A673 (cell line): ENCODE results near the gene PLEKHS1.
"Not testable (repeated sequence)": the region's sequence is repeated elsewhere in the genome, so short reads cannot be mapped to it uniquely, and the experiment has no call there.

Source experiments
- EZH2 ChIP-seq: fragments of 200-600 bp; sonication (generic); IDR thresholded peaks from 2 replicates; pipeline ENCODE4 v1.6.1; 2017; ENCODE audit warnings: borderline replicate concordance, low read depth, mild to moderate bottlenecking, mixed read lengths, antibody characterized with exemption, low read length; ENCODE audit not compliant: poor library complexity, severe bottlenecking
- TF ChIP-seq, protein P1 (sequence below): fragments of 300-800, 200-600 bp; sonication (generic); conservative IDR thresholded peaks from 2 replicates; pipeline ENCODE4 v1.5.1; 2017; ENCODE audit warnings: low read depth, mild to moderate bottlenecking, antibody characterized with exemption, low read length, moderate library complexity, mixed read lengths

DNA sequence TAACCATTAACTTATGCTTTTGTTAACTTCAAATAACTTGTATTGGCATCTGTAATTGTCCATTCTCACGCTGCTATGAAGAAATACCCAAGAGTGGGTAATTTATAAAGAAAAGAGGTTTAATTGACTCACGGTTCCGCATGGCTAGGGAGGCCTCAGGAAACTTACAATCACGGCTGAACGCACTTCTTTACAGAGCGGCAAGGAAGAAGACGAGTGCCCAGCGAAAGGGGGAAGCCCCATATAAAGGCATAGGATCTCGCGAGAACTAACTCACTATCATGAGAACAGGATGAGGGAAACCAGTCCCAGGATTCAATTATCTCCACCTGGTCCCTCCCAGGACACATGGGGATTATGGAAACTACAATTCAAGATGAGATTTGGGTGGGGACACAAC, 77.1 kb downstream of the PLEKHS1 start:
- TF ChIP-seq, protein P1, sequence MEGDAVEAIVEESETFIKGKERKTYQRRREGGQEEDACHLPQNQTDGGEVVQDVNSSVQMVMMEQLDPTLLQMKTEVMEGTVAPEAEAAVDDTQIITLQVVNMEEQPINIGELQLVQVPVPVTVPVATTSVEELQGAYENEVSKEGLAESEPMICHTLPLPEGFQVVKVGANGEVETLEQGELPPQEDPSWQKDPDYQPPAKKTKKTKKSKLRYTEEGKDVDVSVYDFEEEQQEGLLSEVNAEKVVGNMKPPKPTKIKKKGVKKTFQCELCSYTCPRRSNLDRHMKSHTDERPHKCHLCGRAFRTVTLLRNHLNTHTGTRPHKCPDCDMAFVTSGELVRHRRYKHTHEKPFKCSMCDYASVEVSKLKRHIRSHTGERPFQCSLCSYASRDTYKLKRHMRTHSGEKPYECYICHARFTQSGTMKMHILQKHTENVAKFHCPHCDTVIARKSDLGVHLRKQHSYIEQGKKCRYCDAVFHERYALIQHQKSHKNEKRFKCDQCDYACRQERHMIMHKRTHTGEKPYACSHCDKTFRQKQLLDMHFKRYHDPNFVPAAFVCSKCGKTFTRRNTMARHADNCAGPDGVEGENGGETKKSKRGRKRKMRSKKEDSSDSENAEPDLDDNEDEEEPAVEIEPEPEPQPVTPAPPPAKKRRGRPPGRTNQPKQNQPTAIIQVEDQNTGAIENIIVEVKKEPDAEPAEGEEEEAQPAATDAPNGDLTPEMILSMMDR: not testable (repeated sequence)
- TF ChIP-seq EZH2: not testable (repeated sequence)
